IPS DF 4.7 (cell line): Measurements from ENCODE around the gene RGS11.
"Not testable (repeated sequence)": the region's sequence is repeated elsewhere in the genome, so short reads cannot be mapped to it uniquely, and the experiment has no call there.

ENCODE experiments used
- DNase-seq: peaks from one replicate; pipeline ENCODE4 v3.0.0-alpha.2; 2013; ENCODE audit warnings: low spot score; ENCODE audit errors: extremely low read depth

The RGS11 gene

GRCh38 chr16:280991-281659 is 5.4 kb upstream of the RGS11 start:
- DNase-seq: no peak

- no peak for DNase-seq
These were observed 4.8 kb upstream of the RGS11 start, which contains the start of gene ARHGDIG for GRCh38 chr16:280552-280951. TSS of gene ARHGDIG (plus strand) at chr16:280591. CDS start at chr16:280681, 90 bp downstream.

GRCh38 chr16:280005-280460 is 4.3 kb upstream of the RGS11 start:
- DNase-seq: no peak

GRCh38 chr16:279531-279930 is 3.8 kb upstream of the RGS11 start:
- no peak for DNase-seq

GRCh38 chr16:278863-279366 is 3.2 kb upstream of the RGS11 start:
- no peak for DNase-seq

GRCh38 chr16:276426-277077 is 808 bp upstream of the RGS11 start:
- DNase-seq: no peak

GRCh38 chr16:275041-275641 is 603 bp downstream of the RGS11 start:
- DNase-seq: no peak

GRCh38 chr16:273547-274421 is 2.0 kb downstream of the RGS11 start:
- DNase-seq: no peak

GRCh38 chr16:272633-273546 is 2.9 kb downstream of the RGS11 start:
- DNase-seq: no peak

GRCh38 chr16:270381-271255 is 5.1 kb downstream of the RGS11 start:
- DNase-seq: no peak

- DNase-seq: no peak
These were observed 6.5 kb downstream of the RGS11 start for GRCh38 chr16:269061-269796.

GRCh38 chr16:268141-269053 is 7.3 kb downstream of the RGS11 start:
- no peak for DNase-seq

GRCh38 chr16:267562-267961 is 8.2 kb downstream of the RGS11 start:
- not testable (repeated sequence) for DNase-seq

- DNase-seq: no peak
These were observed 9.2 kb downstream of the RGS11 start for GRCh38 chr16:266258-267164.

- no peak for DNase-seq
These were observed 10.0 kb downstream of the RGS11 start for GRCh38 chr16:265711-266110.

- no peak for DNase-seq
These were observed 10.7 kb downstream of the RGS11 start for GRCh38 chr16:265002-265529.
